GM18508 (cell line): ENCODE results near the gene MKRN3.
"Not testable (repeated sequence)": the region's sequence is repeated elsewhere in the genome, so short reads cannot be mapped to it uniquely, and the experiment has no call there.

Experiments
- ATAC-seq: cut with Tn5 transposase; IDR thresholded peaks from one replicate; pipeline ENCODE4 v1.9.1; 2021; ENCODE audit warnings: moderate number of reproducible peaks; ENCODE audit not compliant: insufficient read depth, unreplicated experiment

Gene MKRN3

GRCh38 chr15:23578521-23579150 is 13.2 kb downstream of the MKRN3 start:
- ATAC-seq = no peak

GRCh38 chr15:23588268-23588667 is 22.8 kb downstream of the MKRN3 start:
- no peak for ATAC-seq

GRCh38 chr15:23589012-23589411 is 23.5 kb downstream of the MKRN3 start:
- ATAC-seq = no peak

- ATAC-seq = no peak
Observed at GRCh38 chr15:23594252-23594770, 28.8 kb downstream of the MKRN3 start.

DNA sequence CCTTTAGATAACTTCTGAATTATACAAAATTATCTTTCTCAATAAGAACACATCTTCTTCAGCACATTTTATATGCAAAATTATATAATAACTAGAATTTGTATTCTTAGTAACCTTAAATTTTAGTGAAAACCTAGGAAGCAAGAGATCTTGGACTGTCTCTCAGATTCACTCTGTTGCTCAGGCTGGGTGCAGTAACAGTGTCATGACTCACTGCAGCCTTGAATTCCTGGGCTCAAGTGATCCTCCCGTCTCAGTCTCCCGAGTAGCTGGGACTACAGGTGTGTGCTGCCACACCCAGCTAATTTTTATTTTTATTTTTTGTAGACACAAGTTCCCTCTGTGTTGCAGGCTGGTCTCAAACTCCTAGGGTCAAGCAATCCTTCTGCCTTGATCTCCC is 29.9 kb downstream of the MKRN3 start:
- no peak for ATAC-seq

DNA sequence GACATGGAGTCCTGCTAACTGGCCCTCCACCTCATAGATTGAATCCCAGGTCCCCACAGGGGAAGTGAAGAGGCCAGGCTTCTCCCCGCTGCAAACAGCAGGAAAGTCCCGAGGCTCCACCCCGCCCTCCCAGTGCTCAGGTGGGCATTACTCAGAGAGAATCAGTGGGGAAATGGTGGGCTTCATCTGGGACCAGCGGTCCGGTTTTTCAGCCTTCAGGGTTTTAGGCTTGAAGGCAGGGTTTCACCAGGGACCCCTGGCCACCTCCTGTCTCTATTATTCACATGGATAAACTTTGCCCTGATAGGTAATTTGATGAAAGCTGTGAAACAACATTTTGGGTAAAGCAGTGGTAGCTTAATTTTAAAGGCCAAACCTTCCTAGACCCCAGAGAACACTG is 31.3 kb downstream of the MKRN3 start:
- no peak for ATAC-seq

DNA sequence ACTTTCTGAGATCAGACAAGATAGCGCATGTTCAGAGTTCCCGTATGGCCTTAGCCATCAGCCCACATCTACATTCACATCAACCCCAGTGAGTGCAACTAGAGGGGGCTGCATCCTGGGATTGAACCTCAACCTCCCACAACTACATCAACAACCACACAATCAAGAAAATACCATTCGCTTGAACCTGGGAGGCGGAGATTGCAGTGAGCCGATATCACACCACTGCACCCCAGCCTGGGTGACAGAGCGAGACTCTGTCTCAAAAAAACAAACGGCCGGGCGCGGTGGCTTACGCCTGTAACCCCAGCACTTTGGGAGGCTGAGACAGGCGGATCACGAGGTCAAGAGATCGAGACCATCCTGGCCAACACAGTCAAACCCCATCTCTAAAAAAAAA is 31.8 kb downstream of the MKRN3 start:
- ATAC-seq = not testable (repeated sequence)

- ATAC-seq = no peak
Observed at GRCh38 chr15:23599053-23599452, 33.6 kb downstream of the MKRN3 start.

DNA sequence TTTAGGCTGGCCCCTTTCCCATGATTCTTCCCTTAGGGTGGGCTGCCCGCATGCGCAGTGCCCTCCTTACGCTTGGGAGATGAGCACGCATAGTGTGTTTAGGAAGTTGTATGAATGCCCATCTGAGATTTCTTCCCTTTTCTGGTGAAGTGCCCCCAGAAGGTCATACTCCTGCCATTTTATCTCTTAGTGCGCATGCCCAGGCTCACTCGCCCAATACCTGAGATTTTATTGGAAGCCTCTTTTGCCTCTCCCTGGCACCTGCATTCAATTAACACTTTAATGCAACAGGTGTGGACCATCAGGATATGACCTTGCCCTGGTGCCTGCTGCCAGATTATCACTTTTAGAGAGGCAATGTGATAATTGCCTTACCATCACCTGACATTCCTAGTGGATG is 36.6 kb downstream of the MKRN3 start:
- no peak for ATAC-seq

GRCh38 chr15:23606226-23606625 is 40.8 kb downstream of the MKRN3 start:
- ATAC-seq = no peak

- no peak for ATAC-seq
Observed at GRCh38 chr15:23616536-23616935, 51.1 kb downstream of the MKRN3 start.
